ENCODE data around the gene CELA2B. TPM values are rescaled to one million over a fixed set of nuclear protein-coding genes. Genes with fewer than 3 reads are reported as not detected.

The CELA2B gene
- total and polyA plus RNA-seq, 2 of the 8 experiments (the other 6 are each of a cell fraction or from before 2014, with no cell fraction given), result not detected

DNA sequence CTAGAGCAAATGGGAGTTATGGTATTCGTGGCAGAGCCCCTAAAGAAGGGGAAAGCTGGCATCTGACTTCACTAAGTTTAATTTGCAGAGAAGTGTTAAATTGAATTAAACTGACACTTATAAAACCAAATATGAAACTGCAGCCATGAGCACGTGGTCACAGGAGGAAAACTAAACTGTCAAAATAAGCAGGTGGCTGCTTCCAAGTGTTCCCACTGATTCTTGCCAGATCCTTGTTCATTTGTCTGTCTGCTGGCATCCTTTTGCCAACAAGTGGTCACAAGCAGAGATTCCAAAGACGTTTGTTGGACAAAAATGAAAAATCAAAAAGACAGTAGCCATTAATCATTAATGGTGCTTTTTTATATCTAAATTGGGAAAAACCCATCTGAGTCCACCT lies 6.5 kb upstream of the CELA2B start:
- H3K18ac ChIP-seq (ENCODE audit: extremely low read depth, low read length), result no peak overlapping the region
- H3K4me2 ChIP-seq (ENCODE audit: insufficient read depth in 1 of 2, low read depth in 2 of 2, low read length in 2 of 2), result no peak overlapping the region
- no peak overlapping the region for H3K27ac ChIP-seq (ENCODE audit: low read depth, low read length)
- H4K8ac ChIP-seq (ENCODE audit: extremely low read depth, insufficient read depth, low read length), result no peak overlapping the region
- no peaks in the 10 kb centered on the region for H3K9me3 ChIP-seq (ENCODE audit: insufficient read depth in 2 of 2, low read depth in 1 of 2, low read length in 1 of 2)
- H3K23ac ChIP-seq (ENCODE audit: insufficient read length), result no peak overlapping the region
- H4K20me1 ChIP-seq (replicated peaks in 1 of 2; ENCODE audit: control insufficient read depth in 1 of 2, insufficient read depth in 2 of 2, low read length in 2 of 2), result peaks cover 0 to 2% of the 10 kb centered on the region in 2 experiments
- H3K4me1 ChIP-seq (replicated peaks in 1 of 4; ENCODE audit: control insufficient read depth in 3 of 4, insufficient read depth in 4 of 4, low read length in 3 of 4), result no peaks in the 10 kb centered on the region
- no peak overlapping the region for H3K4ac ChIP-seq (replicated peaks; ENCODE audit: insufficient read length, low read depth, low read length)
- no peak overlapping the region for H4K91ac ChIP-seq (replicated peaks; ENCODE audit: insufficient read length, low read length)
- H3K79me1 ChIP-seq (ENCODE audit: low read depth, low read length), result no peaks in the 10 kb centered on the region
- no peak overlapping the region for H2BK12ac ChIP-seq (ENCODE audit: low read depth, low read length)
- CTCF ChIA-PET (ENCODE audit: partially characterized antibody), result interaction anchor here (0.6 kb wide), 1 partner anchor 1499 kb away, joined by 3 read pairs; no protein-coding TSS in a partner anchor
- WGBS, 2 experiments (ENCODE audit: extremely low coverage in 1 of 2, insufficient coverage in 1 of 2, insufficient read length in 1 of 2, insufficient replicate concordance in 2 of 2, low coverage in 1 of 2, low lambda C conversion rate in 2 of 2, missing lambda C conversion rate in 1 of 2), result 79% methylated on average over 3 of the region's 3 CpGs; no CpG with 5 or more reads in 1 of the 2 experiments
- no peak overlapping the region for H3K14ac ChIP-seq (ENCODE audit: insufficient read length)
- no peak for DNase-seq (ENCODE audit: low read depth in 1 of 2, low spot score in 2 of 2)
- no peaks in the 10 kb centered on the region for H3K23me2 ChIP-seq (ENCODE audit: low read depth, low read length)
- H4K5ac ChIP-seq (ENCODE audit: insufficient read length, low read depth, low read length), result no peak overlapping the region
- no peak overlapping the region for H2AFZ ChIP-seq (ENCODE audit: low read length)
- FAIRE-seq, result no peak
- H3K27me3 ChIP-seq (replicated peaks in 1 of 4; ENCODE audit: control insufficient read depth in 3 of 4, extremely low read depth in 1 of 4, insufficient read depth in 3 of 4, low read length in 3 of 4), result no peaks in the 10 kb centered on the region
- H2BK15ac ChIP-seq (ENCODE audit: low read length), result no peak overlapping the region
- H2AK5ac ChIP-seq (ENCODE audit: low read depth, low read length), result no peak overlapping the region
- no peak overlapping the region for H3K9ac ChIP-seq (replicated peaks in 1 of 4; ENCODE audit: extremely low read depth in 1 of 4, low read depth in 3 of 4, low read length in 3 of 4)
- no peaks in the 10 kb centered on the region for H3K36me3 ChIP-seq (ENCODE audit: control insufficient read depth in 2 of 4, insufficient read depth in 4 of 4, low read length in 3 of 4)
- H2BK20ac ChIP-seq (ENCODE audit: low read length), result no peak overlapping the region
- POLR2A ChIA-PET (ENCODE audit: partially characterized antibody), result no interaction called here
- H3K79me2 ChIP-seq (ENCODE audit: control insufficient read depth in 1 of 2, insufficient read depth in 2 of 2, low read length in 2 of 2), result no peaks in the 10 kb centered on the region
- no peak overlapping the region for H3K56ac ChIP-seq (replicated peaks; ENCODE audit: insufficient read length, low read depth, low read length)
- no peak overlapping the region for H3K4me3 ChIP-seq (ENCODE audit: extremely low read depth in 1 of 4, insufficient read depth in 2 of 4, low read depth in 3 of 4, low read length in 4 of 4)
- no peak overlapping the region for H2BK120ac ChIP-seq (replicated peaks; ENCODE audit: low read depth, low read length)
- H2BK5ac ChIP-seq (ENCODE audit: low read depth, low read length), result no peak overlapping the region
- TF ChIP-seq KDM4A (IDR thresholded peaks at IDR 0.05; ENCODE audit: low read depth, low read length, severe bottlenecking) (no peak), ZNF274 (IDR thresholded peaks at IDR 0.05; ENCODE audit: borderline replicate concordance, extremely low read depth, low read length) (no peak), RBBP5 (IDR thresholded peaks at IDR 0.05; ENCODE audit: borderline replicate concordance, low read depth, low read length) (no peak), RXRA (IDR thresholded peaks at IDR 0.05; ENCODE audit: insufficient read depth, low read depth, low read length) (no peak), MAFK (IDR thresholded peaks at IDR 0.05; ENCODE audit: low read depth, low read length) (no peak), KDM5A (IDR thresholded peaks at IDR 0.05; ENCODE audit: low read length) (no peak), POLR2AphosphoS5 (IDR thresholded peaks at IDR 0.05; ENCODE audit: low read depth, low read length) (no peak), TEAD4 (IDR thresholded peaks at IDR 0.05; ENCODE audit: low read depth, low read length) (no peak), EGR1 (IDR thresholded peaks at IDR 0.05; ENCODE audit: borderline replicate concordance, low read depth, low read length) (no peak), NRF1 (IDR thresholded peaks at IDR 0.05; ENCODE audit: low read depth, low read length) (no peak), EZH2 (IDR thresholded peaks at IDR 0.05; ENCODE audit: low read depth, low read length, severe bottlenecking) (no peak), TAF1 (IDR thresholded peaks at IDR 0.05; ENCODE audit: low read depth, low read length) (no peak), KDM1A (IDR thresholded peaks at IDR 0.05; ENCODE audit: borderline replicate concordance, low read length) (no peak)
- TF ChIP-seq, protein P1, sequence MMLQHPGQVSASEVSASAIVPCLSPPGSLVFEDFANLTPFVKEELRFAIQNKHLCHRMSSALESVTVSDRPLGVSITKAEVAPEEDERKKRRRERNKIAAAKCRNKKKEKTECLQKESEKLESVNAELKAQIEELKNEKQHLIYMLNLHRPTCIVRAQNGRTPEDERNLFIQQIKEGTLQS (IDR thresholded peaks at IDR 0.05; ENCODE audit: insufficient read depth, low read depth, low read length), result no peak

Data from H1 (cell line).